Measurements from ENCODE around the gene CHD2. TPM values are rescaled to one million over a fixed set of nuclear protein-coding genes. Genes with fewer than 3 reads are reported as not detected.

CHD2 gene
- total RNA-seq, 1 experiment from 2014 or later, result 63.3 TPM

- Histone ChIP-seq H2BK20ac (ENCODE audit: low read depth, low read length, poor library complexity, severe bottlenecking) (no peak overlapping the region), H4K20me1 (ENCODE audit: control insufficient read depth, insufficient read depth, insufficient read length) (no peaks in the 10 kb centered on the region), H3K9ac (ENCODE audit: extremely low read depth, insufficient read length, low read length) (no peak overlapping the region), H4K5ac (ENCODE audit: insufficient read length, low read depth, low read length) (no peak overlapping the region), H4K8ac (replicated peaks; ENCODE audit: insufficient read length, low read depth, low read length) (no peak overlapping the region), H3K27me3 (ENCODE audit: insufficient read depth, low read length) (no peaks in the 10 kb centered on the region), H2AK5ac (ENCODE audit: insufficient read length, low read length) (no peak overlapping the region), H3K18ac (ENCODE audit: insufficient read length, low read depth, low read length) (no peak overlapping the region), H3K14ac (ENCODE audit: insufficient read depth, low read length) (no peak overlapping the region), H3K4ac (ENCODE audit: low read depth, low read length) (no peak overlapping the region), H3K79me2 (ENCODE audit: insufficient read depth, low read length) (no peaks in the 10 kb centered on the region), H2AFZ (ENCODE audit: low read length) (no peak overlapping the region), H3K4me1 (ENCODE audit: insufficient read depth, low read length) (no peaks in the 10 kb centered on the region), H3K27ac (ENCODE audit: insufficient read length, low read depth, low read length) (no peak overlapping the region), H3T11ph (ENCODE audit: low read length) (no peak overlapping the region), H3K4me2 (ENCODE audit: insufficient read depth, insufficient read length, low read length) (no peak overlapping the region), H4K91ac (ENCODE audit: insufficient read length, low read depth, low read length) (no peak overlapping the region), H3K9me3 (ENCODE audit: control insufficient read depth, low read depth, low read length) (no peaks in the 10 kb centered on the region), H3K23ac (ENCODE audit: insufficient read length, low read depth, low read length) (no peak overlapping the region), H3K23me2 (ENCODE audit: insufficient read length, low read depth, low read length, poor library complexity, severe bottlenecking) (no peaks in the 10 kb centered on the region), H2BK120ac (ENCODE audit: low read depth, low read length, poor library complexity, severe bottlenecking) (no peak overlapping the region), H3K56ac (ENCODE audit: insufficient read length, low read depth, low read length) (no peak overlapping the region), H2BK5ac (ENCODE audit: insufficient read length, low read length) (no peak overlapping the region), H3K79me1 (ENCODE audit: insufficient read depth, low read depth, low read length, poor library complexity, severe bottlenecking) (no peaks in the 10 kb centered on the region), H2BK12ac (ENCODE audit: insufficient read length, low read depth, low read length) (no peak overlapping the region), H2BK15ac (ENCODE audit: low read depth, low read length) (no peak overlapping the region)
- no peaks in the 10 kb centered on the region for H3K9me3 Mint-ChIP-seq
- DNase-seq, result no peak
- H3K36me3 Mint-ChIP-seq (ENCODE audit: insufficient read depth in 1 of 3, low read depth in 3 of 3), result peaks cover 54 to 90% (median 82%) of the 10 kb centered on the region in 3 experiments
- no peak overlapping the region for H3K4me3 Mint-ChIP-seq
- no CpG with 5 or more reads among the region's 1 CpG for whole genome bisulfite sequencing (ENCODE audit: extremely low coverage, insufficient read length, low lambda C conversion rate)
- no peaks in the 10 kb centered on the region; the same call in 1 of the 2 replicates for H3K27me3 Mint-ChIP-seq (ENCODE audit: low read depth)
- TF ChIP-seq CTCF (conservative IDR thresholded peaks at IDR 0.05), result no peak
- H3K27ac Mint-ChIP-seq, result no peak overlapping the region
- H3K4me1 Mint-ChIP-seq, result no peaks in the 10 kb centered on the region
Measured at GRCh38 chr15:92962914-92963313, 62.8 kb downstream of the CHD2 start.

Measured in H9 (cell line).